Measurements from ENCODE around the gene TSPYL6.

The TSPYL6 gene

DNA sequence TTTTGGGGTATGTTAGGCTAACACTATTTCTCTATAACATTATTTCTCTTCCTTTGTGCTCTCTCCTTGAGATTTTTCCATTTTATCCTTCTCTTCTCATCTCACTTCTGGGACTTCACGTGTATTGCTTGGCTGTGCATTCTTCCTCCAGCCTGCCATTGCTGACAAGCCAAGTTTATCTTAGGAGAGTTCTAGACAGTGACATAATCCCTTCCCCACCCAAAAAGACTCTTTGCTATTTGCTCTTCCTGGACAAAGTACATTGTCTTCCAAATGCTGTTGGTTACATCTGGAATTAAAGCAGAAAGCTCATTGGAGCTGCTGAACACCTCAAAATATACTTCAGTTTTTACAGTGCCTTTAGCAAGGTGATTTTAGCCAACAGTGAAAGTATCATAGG is 8.9 kb downstream of the TSPYL6 start:
- no peaks in the 10 kb centered on the region for H3K36me3 ChIP-seq (ENCODE audit: insufficient read depth, low read length)
- no peak for DNase-seq (ENCODE audit: low read depth, low spot score)
- no peak for TF ChIP-seq EZH2 (IDR thresholded peaks at IDR 0.05)
- no peak for TF ChIP-seq FOXP2 (optimal IDR thresholded peaks at IDR 0.05; ENCODE audit: control extremely low read depth, extremely low read length, insufficient read depth)
- TF ChIP-seq POLR2AphosphoS5 (IDR thresholded peaks at IDR 0.05; ENCODE audit: borderline replicate concordance, low read depth, low read length) = no peak
- no peak overlapping the region for H3K27ac ChIP-seq
- H3K9me3 ChIP-seq (ENCODE audit: low read depth, low read length) = no peaks in the 10 kb centered on the region
- H3K9ac ChIP-seq (ENCODE audit: insufficient read length) = no peak overlapping the region
- no peak overlapping the region for H3K4me3 ChIP-seq

DNA sequence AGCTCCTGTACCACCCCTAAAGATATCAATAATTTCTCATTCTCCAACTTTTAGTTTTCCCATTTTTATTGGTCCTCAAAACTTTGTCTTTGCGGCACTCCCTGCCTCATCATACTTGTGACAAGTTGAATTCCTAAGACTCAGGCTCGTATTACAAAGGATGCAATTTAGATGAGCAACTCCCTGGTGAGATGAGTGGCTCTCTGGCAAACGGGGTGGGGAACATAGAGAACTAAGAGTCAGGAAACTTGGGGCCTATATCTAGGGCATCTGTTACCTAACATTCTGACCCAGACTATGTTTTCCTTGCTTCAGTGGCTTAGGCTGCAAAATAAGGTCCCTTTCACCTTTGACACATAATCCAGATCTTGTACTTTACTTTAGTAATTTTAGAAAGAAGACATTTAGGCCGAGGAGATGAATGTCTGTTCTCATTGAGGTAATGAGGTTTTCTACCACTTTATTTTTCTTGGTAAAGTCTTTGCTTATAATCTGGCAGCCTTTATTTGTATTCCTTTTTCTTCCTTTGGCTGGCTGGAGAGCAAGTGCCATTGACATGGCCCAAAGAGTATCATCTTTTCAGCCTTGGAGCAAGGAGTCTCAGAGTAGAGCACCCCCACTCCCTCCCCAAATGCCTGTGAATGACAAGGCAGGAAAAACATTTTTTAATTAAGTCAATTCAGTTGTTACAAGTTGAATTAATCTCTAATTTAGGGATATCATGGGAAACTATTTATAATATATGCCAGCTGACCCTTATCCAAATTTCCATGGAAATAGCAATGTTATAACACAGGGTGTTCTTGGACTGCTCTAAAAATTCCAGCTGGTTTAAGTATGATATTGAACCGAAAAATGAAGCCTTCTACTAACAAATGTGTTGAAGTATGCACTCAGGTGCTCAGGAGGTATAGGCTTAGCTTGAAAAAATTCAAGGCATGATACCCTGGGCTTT is 15.2 kb downstream of the TSPYL6 start:
- no peak overlapping the region for H3K27ac ChIP-seq
- H3K9ac ChIP-seq (ENCODE audit: insufficient read length) = no peak overlapping the region
- no peaks in the 10 kb centered on the region for H3K9me3 ChIP-seq (ENCODE audit: low read depth, low read length)
- TF ChIP-seq POLR2AphosphoS5 (IDR thresholded peaks at IDR 0.05; ENCODE audit: borderline replicate concordance, low read depth, low read length) (no peak), FOXP2 (optimal IDR thresholded peaks at IDR 0.05; ENCODE audit: control extremely low read depth, extremely low read length, insufficient read depth) (no peak), EZH2 (IDR thresholded peaks at IDR 0.05) (no peak)
- H3K36me3 ChIP-seq (ENCODE audit: insufficient read depth, low read length) = no peaks in the 10 kb centered on the region
- DNase-seq (ENCODE audit: low read depth, low spot score) = no peak
- no peak overlapping the region for H3K4me3 ChIP-seq

DNA sequence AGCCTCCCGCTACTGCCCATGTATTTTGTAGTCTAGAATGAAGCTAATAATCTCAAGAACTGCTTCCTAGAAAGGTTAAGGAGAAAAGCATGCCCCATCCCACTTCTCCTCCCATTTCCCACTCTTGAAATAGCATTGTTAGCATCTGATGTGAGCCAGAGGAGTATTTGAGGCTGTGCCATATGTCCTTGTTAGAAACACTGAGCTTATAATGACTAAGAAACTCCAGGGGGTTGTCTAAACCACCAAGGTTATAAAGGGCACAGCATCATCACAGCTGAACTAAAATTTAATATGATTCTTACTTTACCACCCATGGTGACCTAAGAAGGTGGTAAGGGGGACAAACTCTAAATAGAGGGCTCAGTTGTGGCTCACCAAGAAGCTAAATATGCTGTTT is 16.6 kb downstream of the TSPYL6 start:
- no peaks in the 10 kb centered on the region for H3K36me3 ChIP-seq (ENCODE audit: insufficient read depth, low read length)
- no peak for DNase-seq (ENCODE audit: low read depth, low spot score)
- no peak overlapping the region for H3K4me3 ChIP-seq
- no peak overlapping the region for H3K27ac ChIP-seq
- TF ChIP-seq POLR2AphosphoS5 (IDR thresholded peaks at IDR 0.05; ENCODE audit: borderline replicate concordance, low read depth, low read length) (no peak), FOXP2 (optimal IDR thresholded peaks at IDR 0.05; ENCODE audit: control extremely low read depth, extremely low read length, insufficient read depth) (no peak), EZH2 (IDR thresholded peaks at IDR 0.05) (no peak)
- no peak overlapping the region for H3K9ac ChIP-seq (ENCODE audit: insufficient read length)
- H3K9me3 ChIP-seq (ENCODE audit: low read depth, low read length) = no peaks in the 10 kb centered on the region

DNA sequence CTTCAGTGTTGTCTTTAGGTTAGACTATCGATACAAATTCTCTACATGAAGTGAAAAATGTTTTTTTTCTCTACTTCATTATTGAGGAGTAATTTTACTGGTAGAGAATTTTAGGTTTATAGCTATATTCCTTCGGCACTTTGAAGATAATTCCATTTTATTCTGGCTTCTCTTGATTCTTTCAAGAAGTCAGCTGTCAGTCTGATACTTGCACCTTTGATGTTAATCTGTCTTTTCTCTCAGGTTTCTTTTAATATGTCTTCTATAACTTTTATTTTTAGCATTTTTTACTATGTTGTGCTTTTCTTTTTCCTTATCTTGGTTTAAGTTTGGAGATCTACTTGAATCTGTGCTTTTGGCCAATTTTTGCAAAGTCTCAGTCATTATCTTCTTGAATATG is 18.6 kb downstream of the TSPYL6 start:
- Histone ChIP-seq H3K27ac (no peak overlapping the region), H3K4me3 (no peak overlapping the region), H3K36me3 (ENCODE audit: insufficient read depth, low read length) (no peaks in the 10 kb centered on the region), H3K9me3 (ENCODE audit: low read depth, low read length) (no peaks in the 10 kb centered on the region), H3K9ac (ENCODE audit: insufficient read length) (no peak overlapping the region)
- no peak for DNase-seq (ENCODE audit: low read depth, low spot score)
- TF ChIP-seq EZH2 (IDR thresholded peaks at IDR 0.05) (no peak), FOXP2 (optimal IDR thresholded peaks at IDR 0.05; ENCODE audit: control extremely low read depth, extremely low read length, insufficient read depth) (no peak), POLR2AphosphoS5 (IDR thresholded peaks at IDR 0.05; ENCODE audit: borderline replicate concordance, low read depth, low read length) (no peak)

DNA sequence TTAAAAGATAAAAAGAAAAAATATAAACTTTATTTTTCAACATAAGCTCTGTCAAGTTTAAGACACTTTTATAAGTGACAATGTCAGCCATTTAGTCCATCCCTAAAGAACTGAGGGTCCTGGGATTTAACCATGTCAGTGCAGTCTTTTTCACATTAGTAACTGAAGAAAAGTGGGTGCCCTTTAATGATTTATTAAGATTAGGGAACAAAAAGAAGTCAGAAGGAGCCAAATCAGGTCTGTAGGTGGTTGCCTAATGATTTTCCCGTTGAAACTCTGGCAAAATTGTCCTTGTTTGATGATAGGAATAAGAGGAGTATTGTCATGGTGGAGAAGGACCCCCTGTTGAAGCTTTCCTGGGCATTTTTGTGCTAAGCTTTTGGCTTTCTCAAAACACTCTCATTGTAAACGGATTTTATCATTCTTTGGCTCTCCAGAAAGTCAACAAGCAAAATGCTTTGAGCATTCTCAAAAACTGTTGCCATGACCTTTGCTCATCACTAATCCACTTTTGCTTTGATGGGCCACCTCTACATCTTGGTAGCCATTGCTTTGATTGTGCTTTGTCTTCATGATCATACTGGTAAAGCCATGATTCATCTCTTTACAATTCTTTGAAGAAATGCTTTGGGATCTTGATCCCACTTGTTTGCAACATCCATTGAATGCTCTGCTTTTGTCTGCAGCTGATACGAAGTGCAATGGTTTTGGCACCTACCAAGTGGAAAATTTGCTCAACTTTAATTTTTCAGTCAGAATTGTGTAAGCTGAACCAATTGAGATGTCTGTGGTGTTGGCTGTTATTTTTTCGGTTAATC is 22.0 kb downstream of the TSPYL6 start:
- Histone ChIP-seq H3K4me3 (no peak overlapping the region), H3K9ac (ENCODE audit: insufficient read length) (no peak overlapping the region), H3K36me3 (ENCODE audit: insufficient read depth, low read length) (no peaks in the 10 kb centered on the region), H3K9me3 (ENCODE audit: low read depth, low read length) (no peaks in the 10 kb centered on the region), H3K27ac (no peak overlapping the region)
- TF ChIP-seq POLR2AphosphoS5 (IDR thresholded peaks at IDR 0.05; ENCODE audit: borderline replicate concordance, low read depth, low read length) = no peak
- TF ChIP-seq EZH2 (IDR thresholded peaks at IDR 0.05) = no peak
- TF ChIP-seq FOXP2 (optimal IDR thresholded peaks at IDR 0.05; ENCODE audit: control extremely low read depth, extremely low read length, insufficient read depth) = no peak
- no peak for DNase-seq (ENCODE audit: low read depth, low spot score)

DNA sequence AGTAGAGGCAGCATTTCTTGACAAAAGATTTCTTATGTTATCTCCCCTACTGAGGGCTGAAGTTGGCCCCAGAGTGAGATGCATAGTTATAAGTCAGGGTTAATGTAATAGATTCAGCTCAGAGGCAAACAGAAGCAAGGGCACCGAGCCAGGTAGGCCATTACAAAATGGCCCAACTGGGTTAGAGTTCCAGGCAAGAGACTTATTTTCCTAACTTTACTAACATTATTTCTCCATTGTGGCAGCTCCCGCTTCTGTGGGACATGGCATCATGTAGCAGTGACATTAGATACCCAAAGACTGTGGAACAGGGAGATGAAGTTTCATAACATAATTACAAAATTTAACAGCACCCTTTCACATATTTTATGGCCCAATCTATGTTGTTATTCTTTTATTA is 27.1 kb downstream of the TSPYL6 start:
- Histone ChIP-seq H3K27ac (no peak overlapping the region), H3K36me3 (ENCODE audit: insufficient read depth, low read length) (no peaks in the 10 kb centered on the region), H3K4me3 (no peak overlapping the region), H3K9ac (ENCODE audit: insufficient read length) (no peak overlapping the region), H3K9me3 (ENCODE audit: low read depth, low read length) (no peaks in the 10 kb centered on the region)
- no peak for TF ChIP-seq EZH2 (IDR thresholded peaks at IDR 0.05)
- TF ChIP-seq FOXP2 (optimal IDR thresholded peaks at IDR 0.05; ENCODE audit: control extremely low read depth, extremely low read length, insufficient read depth) = no peak
- TF ChIP-seq POLR2AphosphoS5 (IDR thresholded peaks at IDR 0.05; ENCODE audit: borderline replicate concordance, low read depth, low read length) = no peak
- DNase-seq (ENCODE audit: low read depth, low spot score) = no peak

DNA sequence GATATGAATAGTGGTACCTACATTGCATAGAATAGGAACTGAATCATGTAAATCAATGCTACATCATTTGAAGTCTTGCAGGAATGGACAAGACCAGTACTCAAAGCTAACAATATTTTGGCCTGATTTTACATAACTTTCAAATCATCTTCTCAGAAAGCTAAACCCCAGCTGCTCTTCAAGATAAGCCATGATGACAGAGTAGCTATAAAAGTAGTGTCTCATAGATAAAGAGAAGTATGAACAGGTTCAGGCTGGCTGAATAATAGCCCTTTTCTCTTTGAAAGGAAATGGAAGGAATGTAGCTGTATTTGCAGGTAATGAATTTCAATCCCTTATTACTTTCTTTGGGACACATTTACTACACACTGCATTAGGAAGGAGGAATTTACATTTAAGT is 28.2 kb downstream of the TSPYL6 start:
- Histone ChIP-seq H3K9me3 (ENCODE audit: low read depth, low read length) (no peaks in the 10 kb centered on the region), H3K36me3 (ENCODE audit: insufficient read depth, low read length) (no peaks in the 10 kb centered on the region), H3K27ac (no peak overlapping the region), H3K9ac (ENCODE audit: insufficient read length) (no peak overlapping the region), H3K4me3 (no peak overlapping the region)
- TF ChIP-seq EZH2 (IDR thresholded peaks at IDR 0.05) (no peak), POLR2AphosphoS5 (IDR thresholded peaks at IDR 0.05; ENCODE audit: borderline replicate concordance, low read depth, low read length) (no peak), FOXP2 (optimal IDR thresholded peaks at IDR 0.05; ENCODE audit: control extremely low read depth, extremely low read length, insufficient read depth) (no peak)
- DNase-seq (ENCODE audit: low read depth, low spot score) = no peak

DNA sequence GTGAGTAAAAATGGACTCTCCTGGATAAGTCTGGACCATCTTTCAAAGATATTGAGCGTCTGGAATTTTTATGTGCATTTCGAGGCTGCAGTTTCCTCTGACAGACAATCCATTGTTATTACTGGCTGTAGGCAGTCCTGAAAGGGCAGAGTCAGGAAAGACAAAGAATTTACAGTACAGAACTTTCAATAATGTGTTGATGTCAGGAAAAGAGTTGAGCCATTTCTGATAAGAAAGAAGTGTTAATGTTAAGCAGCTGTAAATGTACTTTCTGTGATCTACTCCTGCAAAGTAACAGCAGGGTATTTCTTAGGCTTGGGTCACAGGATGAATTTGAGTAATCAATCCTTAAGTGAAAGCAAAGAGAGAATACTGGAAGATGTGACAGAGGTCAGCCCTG is 29.8 kb downstream of the TSPYL6 start:
- no peak for DNase-seq (ENCODE audit: low read depth, low spot score)
- H3K27ac ChIP-seq = no peak overlapping the region
- H3K4me3 ChIP-seq = no peak overlapping the region
- H3K36me3 ChIP-seq (ENCODE audit: insufficient read depth, low read length) = no peaks in the 10 kb centered on the region
- no peaks in the 10 kb centered on the region for H3K9me3 ChIP-seq (ENCODE audit: low read depth, low read length)
- H3K9ac ChIP-seq (ENCODE audit: insufficient read length) = no peak overlapping the region
- TF ChIP-seq EZH2 (IDR thresholded peaks at IDR 0.05) (no peak), POLR2AphosphoS5 (IDR thresholded peaks at IDR 0.05; ENCODE audit: borderline replicate concordance, low read depth, low read length) (no peak), FOXP2 (optimal IDR thresholded peaks at IDR 0.05; ENCODE audit: control extremely low read depth, extremely low read length, insufficient read depth) (no peak)

Measured in SK-N-MC (cell line).